ENCODE data around the gene DMKN.
A peak's percentile ranks its signal among the peaks of the same experiment; 100 is the strongest.

DMKN gene

GRCh38 chr19:35506011-35506410, 7.4 kb downstream of the DMKN start:
- no peak for FAIRE-seq
- DNase-seq (ENCODE audit: insufficient read length), result no peak
- TF ChIP-seq POLR2A (IDR thresholded peaks at IDR 0.05; ENCODE audit: low read depth, low read length), result no peak
- no peak for TF ChIP-seq TAF1 (IDR thresholded peaks at IDR 0.05; ENCODE audit: borderline replicate concordance, low read depth, low read length)

GRCh38 chr19:35502751-35503150, 10.7 kb downstream of the DMKN start:
- no peak for DNase-seq (ENCODE audit: insufficient read length)
- TF ChIP-seq POLR2A (IDR thresholded peaks at IDR 0.05; ENCODE audit: low read depth, low read length) (no peak), TAF1 (IDR thresholded peaks at IDR 0.05; ENCODE audit: borderline replicate concordance, low read depth, low read length) (no peak), POLR2AphosphoS5 (IDR thresholded peaks at IDR 0.05; ENCODE audit: low read depth, low read length) (no peak)
- no peak for FAIRE-seq

GRCh38 chr19:35501684-35502083, 11.8 kb downstream of the DMKN start:
- FAIRE-seq (no peak), DNase-seq (ENCODE audit: insufficient read length) (no peak)
- TF ChIP-seq TAF1 (IDR thresholded peaks at IDR 0.05; ENCODE audit: borderline replicate concordance, low read depth, low read length) (no peak), POLR2A (IDR thresholded peaks at IDR 0.05; ENCODE audit: low read depth, low read length) (no peak), POLR2AphosphoS5 (IDR thresholded peaks at IDR 0.05; ENCODE audit: low read depth, low read length) (no peak)

DNA sequence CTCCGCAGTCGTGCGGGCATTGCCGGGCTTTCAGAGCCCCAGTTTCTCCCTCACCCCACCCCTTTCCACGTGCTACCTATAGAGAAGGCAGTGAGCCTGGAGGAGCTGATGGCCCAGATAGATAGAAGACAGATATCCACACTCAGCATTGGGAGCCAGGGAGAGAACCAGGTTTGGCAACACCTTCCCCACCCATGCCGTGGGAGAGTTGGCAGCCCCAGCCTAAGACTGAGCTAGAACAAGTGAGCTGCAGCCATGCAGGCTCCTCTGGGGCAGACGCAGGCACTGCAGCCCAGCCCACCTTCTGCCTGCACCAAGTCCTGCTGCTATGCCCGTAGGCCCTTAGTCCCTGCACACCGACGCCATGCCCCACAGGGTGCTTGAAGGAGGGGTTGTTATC, 12.8 kb downstream of the DMKN start:
- no peak for TF ChIP-seq TAF1 (IDR thresholded peaks at IDR 0.05; ENCODE audit: borderline replicate concordance, low read depth, low read length)
- no peak for TF ChIP-seq POLR2A (IDR thresholded peaks at IDR 0.05; ENCODE audit: low read depth, low read length)
- TF ChIP-seq POLR2AphosphoS5 (IDR thresholded peaks at IDR 0.05; ENCODE audit: low read depth, low read length), result no peak
- DNase-seq (ENCODE audit: insufficient read length) (no peak), FAIRE-seq (no peak)

- FAIRE-seq, result no peak
- TF ChIP-seq POLR2AphosphoS5 (IDR thresholded peaks at IDR 0.05; ENCODE audit: low read depth, low read length) (no peak), POLR2A (IDR thresholded peaks at IDR 0.05; ENCODE audit: low read depth, low read length) (no peak), TAF1 (IDR thresholded peaks at IDR 0.05; ENCODE audit: borderline replicate concordance, low read depth, low read length) (no peak)
- DNase-seq (ENCODE audit: insufficient read length), result no peak
These were observed 14.4 kb downstream of the DMKN start for GRCh38 chr19:35498984-35499527.

- FAIRE-seq (no peak), DNase-seq (ENCODE audit: insufficient read length) (no peak)
- TF ChIP-seq TAF1 (IDR thresholded peaks at IDR 0.05; ENCODE audit: borderline replicate concordance, low read depth, low read length), result no peak
- TF ChIP-seq POLR2AphosphoS5 (IDR thresholded peaks at IDR 0.05; ENCODE audit: low read depth, low read length), result no peak
- TF ChIP-seq POLR2A (IDR thresholded peaks at IDR 0.05; ENCODE audit: low read depth, low read length), result no peak
These were observed 15.2 kb downstream of the DMKN start for GRCh38 chr19:35498220-35498619.

DNA sequence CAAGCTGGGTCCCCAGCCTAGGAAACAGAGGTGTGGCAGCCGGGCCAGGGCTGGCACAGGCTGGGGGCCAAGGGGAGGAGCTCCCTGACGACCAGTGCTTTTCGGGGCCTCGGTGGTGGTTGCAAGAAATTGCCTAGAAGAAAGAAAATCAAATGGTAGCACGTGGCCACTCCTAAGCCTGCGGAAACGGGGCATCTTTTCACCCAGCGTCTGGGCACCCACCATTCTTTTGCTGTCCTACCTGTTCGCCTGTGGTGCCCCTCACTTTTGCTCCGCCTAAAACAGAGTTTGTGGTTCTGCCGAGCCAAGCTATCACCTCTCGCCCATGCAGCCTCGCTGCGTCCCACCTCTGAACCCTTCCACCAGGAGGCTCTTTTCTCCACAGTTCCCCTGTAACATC, 16.0 kb downstream of the DMKN start:
- TF ChIP-seq TAF1 (IDR thresholded peaks at IDR 0.05; ENCODE audit: borderline replicate concordance, low read depth, low read length), result no peak
- no peak for TF ChIP-seq POLR2AphosphoS5 (IDR thresholded peaks at IDR 0.05; ENCODE audit: low read depth, low read length)
- TF ChIP-seq POLR2A (IDR thresholded peaks at IDR 0.05; ENCODE audit: low read depth, low read length), result no peak
- FAIRE-seq, result no peak
- no peak for DNase-seq (ENCODE audit: insufficient read length)

- FAIRE-seq (peak; percentile 97), DNase-seq (ENCODE audit: insufficient read length) (peak; percentile 91)
- no peak for TF ChIP-seq POLR2AphosphoS5 (IDR thresholded peaks at IDR 0.05; ENCODE audit: low read depth, low read length)
- TF ChIP-seq TAF1 (IDR thresholded peaks at IDR 0.05; ENCODE audit: borderline replicate concordance, low read depth, low read length), result no peak
- TF ChIP-seq POLR2A (IDR thresholded peaks at IDR 0.05; ENCODE audit: low read depth, low read length), result no peak
These were observed 18.1 kb downstream of the DMKN start for GRCh38 chr19:35495107-35496064.

DNA sequence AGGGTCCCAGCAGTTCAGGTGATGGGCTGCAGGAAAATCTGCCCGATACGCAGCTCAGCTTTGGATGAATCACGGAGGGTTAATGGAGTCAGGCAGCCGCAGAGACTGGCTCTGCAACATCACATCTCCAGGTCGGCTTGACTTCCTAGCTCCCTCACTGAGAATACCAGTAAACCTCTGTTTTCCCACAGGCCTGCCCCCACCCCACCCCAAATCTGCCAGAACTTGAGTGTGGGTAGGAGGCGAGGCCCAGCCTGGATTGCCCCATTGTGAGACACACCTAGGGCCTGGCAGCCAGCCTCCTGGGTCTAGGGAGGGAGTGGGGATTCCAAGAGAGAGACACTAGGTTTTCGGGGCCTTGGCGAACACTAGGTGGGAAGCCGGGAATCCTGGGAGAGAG, 19.5 kb downstream of the DMKN start:
- FAIRE-seq, result no peak
- no peak for TF ChIP-seq POLR2A (IDR thresholded peaks at IDR 0.05; ENCODE audit: low read depth, low read length)
- TF ChIP-seq TAF1 (IDR thresholded peaks at IDR 0.05; ENCODE audit: borderline replicate concordance, low read depth, low read length), result no peak
- TF ChIP-seq POLR2AphosphoS5 (IDR thresholded peaks at IDR 0.05; ENCODE audit: low read depth, low read length), result no peak
- DNase-seq (ENCODE audit: insufficient read length), result no peak

DNA sequence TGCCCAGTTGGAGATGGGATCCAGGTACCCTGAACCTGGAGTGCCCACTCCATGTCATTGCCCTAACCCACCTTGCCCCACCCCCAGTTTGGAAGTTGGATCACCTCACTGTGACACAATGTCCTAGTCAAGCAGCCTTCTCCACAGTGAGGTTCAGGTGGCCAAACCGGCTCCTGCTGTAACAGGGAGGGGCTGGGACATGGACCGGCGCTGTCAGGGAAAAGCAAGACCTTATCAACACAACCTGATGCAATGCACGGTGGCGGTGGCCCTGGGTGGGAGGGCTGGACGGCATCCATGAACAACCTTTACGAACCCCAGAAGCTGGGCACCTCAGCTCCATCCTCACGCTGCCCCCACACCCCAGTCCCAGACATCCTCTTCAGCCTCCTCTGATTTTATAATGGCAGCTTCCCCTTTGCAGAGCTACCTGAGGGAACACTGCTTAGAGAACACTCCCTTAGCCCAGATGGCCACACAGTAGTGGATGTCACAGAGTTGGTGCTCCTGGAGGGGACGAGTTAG, 21.6 kb downstream of the DMKN start:
- DNase-seq (ENCODE audit: insufficient read length) (no peak), FAIRE-seq (no peak)
- no peak for TF ChIP-seq POLR2AphosphoS5 (IDR thresholded peaks at IDR 0.05; ENCODE audit: low read depth, low read length)
- no peak for TF ChIP-seq POLR2A (IDR thresholded peaks at IDR 0.05; ENCODE audit: low read depth, low read length)
- no peak for TF ChIP-seq TAF1 (IDR thresholded peaks at IDR 0.05; ENCODE audit: borderline replicate concordance, low read depth, low read length)

GRCh38 chr19:35490364-35490763, 23.1 kb downstream of the DMKN start, which contains the start of gene KRTDAP:
KRTDAP (minus strand) TSS chr19:35490464; CDS start chr19:35490442, 22 bp downstream.
- FAIRE-seq, result no peak
- no peak for DNase-seq (ENCODE audit: insufficient read length)
- TF ChIP-seq POLR2AphosphoS5 (IDR thresholded peaks at IDR 0.05; ENCODE audit: low read depth, low read length), result no peak
- no peak for TF ChIP-seq TAF1 (IDR thresholded peaks at IDR 0.05; ENCODE audit: borderline replicate concordance, low read depth, low read length)
- TF ChIP-seq POLR2A (IDR thresholded peaks at IDR 0.05; ENCODE audit: low read depth, low read length), result no peak

Data from GM12892 (cell line).